Measurements from ENCODE around the gene DMXL2.
A peak's percentile ranks its signal among the peaks of the same experiment; 100 is the strongest.

Gene DMXL2

DNA sequence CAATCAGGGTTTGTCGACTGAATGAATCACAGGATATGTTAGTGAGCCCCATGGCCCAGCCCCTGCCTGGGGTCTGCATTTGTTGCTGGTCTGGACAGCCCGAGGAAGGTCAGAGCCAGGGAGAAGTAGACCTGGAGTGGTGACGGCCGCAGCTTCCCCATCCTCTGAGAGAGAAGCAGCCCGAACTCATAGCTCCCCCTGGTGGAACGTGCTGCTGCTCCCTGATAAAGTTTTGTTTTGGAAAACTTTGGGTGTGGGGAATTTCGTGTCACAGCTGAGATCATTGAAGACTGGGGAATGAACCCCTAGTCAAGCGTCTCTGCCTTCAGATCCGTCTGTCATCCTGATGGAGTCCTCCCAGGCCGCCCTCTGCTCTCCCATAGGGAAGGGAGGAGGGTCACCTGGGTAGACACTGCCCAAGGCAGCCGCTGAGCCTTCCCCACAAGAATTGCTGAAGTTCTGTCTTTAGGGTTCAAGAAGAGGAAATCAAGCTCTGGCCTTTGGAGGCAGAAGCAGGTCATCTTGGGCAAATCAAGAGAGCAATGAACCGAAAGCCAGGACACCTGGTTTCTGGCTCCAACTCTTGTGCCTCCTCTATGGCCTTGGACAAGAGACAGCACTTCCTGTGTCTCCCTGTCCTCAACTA, 220.6 kb downstream of the DMXL2 start:
- TF ChIP-seq, protein P1, sequence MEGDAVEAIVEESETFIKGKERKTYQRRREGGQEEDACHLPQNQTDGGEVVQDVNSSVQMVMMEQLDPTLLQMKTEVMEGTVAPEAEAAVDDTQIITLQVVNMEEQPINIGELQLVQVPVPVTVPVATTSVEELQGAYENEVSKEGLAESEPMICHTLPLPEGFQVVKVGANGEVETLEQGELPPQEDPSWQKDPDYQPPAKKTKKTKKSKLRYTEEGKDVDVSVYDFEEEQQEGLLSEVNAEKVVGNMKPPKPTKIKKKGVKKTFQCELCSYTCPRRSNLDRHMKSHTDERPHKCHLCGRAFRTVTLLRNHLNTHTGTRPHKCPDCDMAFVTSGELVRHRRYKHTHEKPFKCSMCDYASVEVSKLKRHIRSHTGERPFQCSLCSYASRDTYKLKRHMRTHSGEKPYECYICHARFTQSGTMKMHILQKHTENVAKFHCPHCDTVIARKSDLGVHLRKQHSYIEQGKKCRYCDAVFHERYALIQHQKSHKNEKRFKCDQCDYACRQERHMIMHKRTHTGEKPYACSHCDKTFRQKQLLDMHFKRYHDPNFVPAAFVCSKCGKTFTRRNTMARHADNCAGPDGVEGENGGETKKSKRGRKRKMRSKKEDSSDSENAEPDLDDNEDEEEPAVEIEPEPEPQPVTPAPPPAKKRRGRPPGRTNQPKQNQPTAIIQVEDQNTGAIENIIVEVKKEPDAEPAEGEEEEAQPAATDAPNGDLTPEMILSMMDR (IDR thresholded peaks at IDR 0.05; ENCODE audit: low read depth, low read length), result peak; percentile 85

GRCh38 chr15:51401051-51401780, 221.4 kb downstream of the DMXL2 start:
- no peak for DNase-seq
- H3K4me3 ChIP-seq (ENCODE audit: low read depth, low read length), result no peak overlapping the region
- TF ChIP-seq, protein P1 (IDR thresholded peaks at IDR 0.05; ENCODE audit: low read depth, low read length), result no peak

More for the DNA sequence above, 220.6 kb downstream of the DMXL2 start:
- Histone ChIP-seq H3K9me3 (ENCODE audit: severe bottlenecking) (no peaks in the 10 kb centered on the region), H3K4me3 (ENCODE audit: low read depth, low read length) (no peak overlapping the region), H3K27ac (no peak overlapping the region), H3K36me3 (no peaks in the 10 kb centered on the region), H3K27me3 (ENCODE audit: insufficient read depth, low read depth, severe bottlenecking) (no peaks in the 10 kb centered on the region)
- DNase-seq, result peak; percentile 64

GRCh38 chr15:51398626-51399025, 223.9 kb downstream of the DMXL2 start:
- TF ChIP-seq, protein P1 (IDR thresholded peaks at IDR 0.05; ENCODE audit: low read depth, low read length), result no peak
- H3K27ac ChIP-seq, result no peak overlapping the region; the same call in 1 of the 2 replicates
- no peaks in the 10 kb centered on the region for H3K27me3 ChIP-seq (ENCODE audit: insufficient read depth, low read depth, severe bottlenecking)
- peaks cover 2% of the 10 kb centered on the region for H3K9me3 ChIP-seq (ENCODE audit: severe bottlenecking)
- no peaks in the 10 kb centered on the region for H3K36me3 ChIP-seq
- H3K4me3 ChIP-seq (ENCODE audit: low read depth, low read length), result no peak overlapping the region; the same call in 1 of the 2 replicates
- peak; percentile 28 for DNase-seq

More at GRCh38 chr15:51401051-51401780, 221.4 kb downstream of the DMXL2 start:
- no peaks in the 10 kb centered on the region for H3K36me3 ChIP-seq
- H3K27ac ChIP-seq, result no peak overlapping the region
- H3K9me3 ChIP-seq (ENCODE audit: severe bottlenecking), result no peaks in the 10 kb centered on the region
- H3K27me3 ChIP-seq (ENCODE audit: insufficient read depth, low read depth, severe bottlenecking), result no peaks in the 10 kb centered on the region
